ENCODE data around the gene INS.

- TF ChIP-seq, protein P1, sequence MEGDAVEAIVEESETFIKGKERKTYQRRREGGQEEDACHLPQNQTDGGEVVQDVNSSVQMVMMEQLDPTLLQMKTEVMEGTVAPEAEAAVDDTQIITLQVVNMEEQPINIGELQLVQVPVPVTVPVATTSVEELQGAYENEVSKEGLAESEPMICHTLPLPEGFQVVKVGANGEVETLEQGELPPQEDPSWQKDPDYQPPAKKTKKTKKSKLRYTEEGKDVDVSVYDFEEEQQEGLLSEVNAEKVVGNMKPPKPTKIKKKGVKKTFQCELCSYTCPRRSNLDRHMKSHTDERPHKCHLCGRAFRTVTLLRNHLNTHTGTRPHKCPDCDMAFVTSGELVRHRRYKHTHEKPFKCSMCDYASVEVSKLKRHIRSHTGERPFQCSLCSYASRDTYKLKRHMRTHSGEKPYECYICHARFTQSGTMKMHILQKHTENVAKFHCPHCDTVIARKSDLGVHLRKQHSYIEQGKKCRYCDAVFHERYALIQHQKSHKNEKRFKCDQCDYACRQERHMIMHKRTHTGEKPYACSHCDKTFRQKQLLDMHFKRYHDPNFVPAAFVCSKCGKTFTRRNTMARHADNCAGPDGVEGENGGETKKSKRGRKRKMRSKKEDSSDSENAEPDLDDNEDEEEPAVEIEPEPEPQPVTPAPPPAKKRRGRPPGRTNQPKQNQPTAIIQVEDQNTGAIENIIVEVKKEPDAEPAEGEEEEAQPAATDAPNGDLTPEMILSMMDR (IDR thresholded peaks at IDR 0.05), result no peak
- TF ChIP-seq POLR2A (IDR thresholded peaks at IDR 0.05), result no peak
These were observed 28.2 kb downstream of the INS start for GRCh38 chr11:2132874-2133240.
